GM18867 (cell line): ENCODE data around the gene SH3PXD2A.

Source experiments
- ATAC-seq: cut with Tn5 transposase; IDR thresholded peaks from one replicate; pipeline ENCODE4 v1.9.1; 2021; ENCODE audit warnings: mild to moderate bottlenecking, moderate library complexity; ENCODE audit not compliant: unreplicated experiment

SH3PXD2A gene

DNA sequence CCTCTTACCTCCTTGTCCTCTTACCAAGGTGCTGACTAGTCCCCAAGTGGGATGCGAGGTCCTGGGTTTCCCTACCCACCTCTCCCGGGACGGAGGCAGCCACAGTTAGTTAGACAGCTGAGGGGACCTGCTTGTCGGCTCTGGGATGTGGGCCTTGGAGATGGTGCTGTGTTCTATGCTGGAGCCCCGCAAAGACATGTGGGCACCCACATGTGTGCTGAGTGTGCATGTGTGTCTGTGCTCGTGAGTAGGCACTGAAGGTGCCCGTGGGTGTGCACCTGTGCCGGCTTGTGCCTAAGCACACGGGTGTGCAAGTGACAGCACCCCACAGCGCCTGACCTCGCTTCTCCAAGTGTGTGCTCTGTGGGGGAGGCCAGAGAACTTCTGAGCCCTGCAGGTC lies 299.7 kb downstream of the SH3PXD2A start:
- no peak for ATAC-seq

DNA sequence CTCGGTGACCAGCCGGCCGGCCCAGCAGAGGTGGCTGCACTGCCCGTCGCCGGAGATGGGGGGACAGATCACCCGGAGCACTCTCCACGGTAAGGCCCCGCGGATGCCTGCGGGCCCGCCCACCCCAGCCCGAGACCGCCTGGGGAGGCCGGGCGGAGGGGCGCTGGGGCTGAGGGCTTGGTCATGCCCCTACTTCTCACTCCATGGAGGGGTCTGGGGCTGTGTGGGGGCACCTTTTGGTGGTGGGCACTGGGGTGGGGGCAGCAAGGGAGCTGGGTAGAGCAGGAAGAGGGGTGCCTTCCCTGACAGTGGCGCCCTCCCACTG lies 300.1 kb downstream of the SH3PXD2A start:
- ATAC-seq: no peak

DNA sequence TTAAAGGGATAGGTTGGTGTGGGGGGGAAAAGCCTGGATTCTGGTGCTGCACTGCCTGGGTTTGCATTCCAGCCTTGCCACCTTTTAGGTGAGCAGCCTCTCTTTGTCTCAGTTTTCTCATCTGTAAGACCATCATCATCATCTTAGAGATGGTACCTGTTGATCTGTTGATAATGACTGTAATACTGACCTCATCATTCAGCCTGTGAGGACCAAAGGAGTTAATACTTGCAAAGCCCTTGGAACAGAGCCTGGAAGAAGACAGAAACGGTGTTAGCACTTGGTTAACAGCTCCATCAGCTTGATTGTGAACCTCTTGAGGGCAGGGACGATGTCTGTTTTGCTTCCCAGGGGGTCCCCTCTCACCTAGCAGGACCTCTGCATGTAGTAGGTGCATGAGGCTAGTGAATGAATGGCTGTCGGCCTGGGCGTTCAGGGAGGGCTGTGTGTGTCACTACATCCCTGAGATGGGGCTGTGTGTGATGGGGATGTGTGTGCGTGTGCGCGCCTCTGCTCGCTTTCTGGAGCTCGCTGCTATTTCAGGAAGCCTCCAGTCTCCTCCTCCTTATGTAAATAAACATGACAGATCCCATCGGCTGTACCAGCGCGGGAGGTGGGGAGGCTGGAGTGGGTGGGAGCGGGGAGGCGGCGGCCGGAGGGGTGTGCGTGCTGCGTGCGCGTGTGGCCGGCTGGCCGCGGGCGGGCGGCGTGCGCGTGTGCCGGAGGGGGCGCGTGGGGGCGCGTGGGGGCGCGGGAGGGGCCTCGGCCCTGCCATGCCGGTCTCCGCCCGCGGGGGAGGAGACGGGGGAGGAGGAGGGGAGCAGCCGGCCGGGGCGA lies 300.7 kb downstream of the SH3PXD2A start:
- no peak for ATAC-seq

DNA sequence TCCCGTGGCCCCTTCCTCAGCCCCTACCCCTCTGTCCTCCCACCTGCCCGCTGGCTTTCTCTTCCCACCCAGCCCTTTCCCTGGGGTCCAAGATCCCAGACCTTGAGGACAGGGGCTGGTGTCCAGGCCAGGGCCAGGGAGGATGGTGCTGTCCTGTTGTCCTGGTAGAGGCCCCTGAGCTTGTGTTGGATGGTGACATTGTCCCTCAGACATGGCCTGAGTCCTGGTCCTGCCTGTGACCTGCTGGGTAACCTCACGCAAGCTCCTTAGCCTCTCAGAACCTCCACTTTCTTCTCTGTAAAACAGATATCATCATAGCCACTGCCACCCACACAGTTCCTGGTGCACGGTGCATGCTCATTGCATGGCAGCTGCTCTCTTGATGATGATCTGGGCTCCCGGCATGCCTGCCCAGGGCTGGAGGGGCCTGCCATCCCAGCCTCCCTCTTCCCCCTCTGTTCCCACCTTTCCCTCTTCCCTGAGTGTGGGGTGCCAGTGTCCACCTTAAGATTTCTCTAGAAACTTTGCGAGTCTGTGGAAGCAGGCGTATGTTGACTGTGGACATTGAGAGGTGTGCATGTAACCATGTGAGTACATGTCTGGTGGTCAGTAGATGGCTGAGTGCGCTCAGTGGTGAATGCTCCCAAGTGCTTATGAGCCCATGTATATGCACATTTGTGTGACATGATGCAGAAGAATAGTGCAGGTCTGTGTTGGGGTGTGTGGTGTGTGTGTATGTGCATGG lies 301.5 kb downstream of the SH3PXD2A start:
- ATAC-seq: no peak

DNA sequence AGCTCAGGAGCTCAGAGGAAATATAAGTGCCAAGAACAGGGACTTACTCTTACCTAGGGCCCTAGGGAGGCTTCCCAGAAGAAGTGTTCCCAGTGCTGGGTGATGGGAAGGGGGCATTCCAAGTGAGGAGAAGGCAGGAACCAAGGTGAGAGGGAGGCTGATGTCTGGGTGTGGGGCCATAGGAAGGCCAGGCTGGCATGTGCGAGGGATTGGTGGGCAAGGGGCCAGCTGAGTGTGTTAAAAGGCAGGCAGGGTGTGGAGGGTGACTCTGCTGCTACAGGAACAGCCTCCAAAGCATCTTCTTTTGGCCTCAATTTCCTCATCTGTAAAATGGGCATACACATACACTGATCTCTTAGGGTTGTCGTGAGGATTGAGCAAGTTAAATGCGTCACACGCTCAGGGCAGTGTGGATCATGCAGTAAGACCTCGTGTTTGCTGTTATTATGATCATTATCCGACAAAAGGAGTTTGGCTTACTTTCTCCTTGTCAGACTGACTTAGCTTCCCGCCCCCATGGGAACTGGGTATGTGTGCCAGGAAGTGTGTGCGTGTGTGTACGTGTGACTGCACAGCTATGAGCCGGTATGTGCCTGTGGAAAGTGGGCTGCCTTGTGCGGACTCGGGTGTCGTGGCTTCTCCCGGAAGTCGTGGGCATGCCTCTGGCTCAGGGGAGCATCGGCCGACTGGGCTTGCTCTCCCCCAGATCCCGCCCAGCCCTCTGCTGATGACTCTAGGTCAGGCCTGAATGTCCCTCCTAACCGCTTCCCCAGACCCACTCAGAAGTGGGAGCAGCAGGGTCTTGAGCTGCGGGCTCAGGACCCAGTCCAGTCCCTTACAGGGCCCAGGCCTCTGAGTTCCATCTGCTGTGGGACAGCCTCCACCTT lies 302.3 kb downstream of the SH3PXD2A start:
- ATAC-seq: no peak

DNA sequence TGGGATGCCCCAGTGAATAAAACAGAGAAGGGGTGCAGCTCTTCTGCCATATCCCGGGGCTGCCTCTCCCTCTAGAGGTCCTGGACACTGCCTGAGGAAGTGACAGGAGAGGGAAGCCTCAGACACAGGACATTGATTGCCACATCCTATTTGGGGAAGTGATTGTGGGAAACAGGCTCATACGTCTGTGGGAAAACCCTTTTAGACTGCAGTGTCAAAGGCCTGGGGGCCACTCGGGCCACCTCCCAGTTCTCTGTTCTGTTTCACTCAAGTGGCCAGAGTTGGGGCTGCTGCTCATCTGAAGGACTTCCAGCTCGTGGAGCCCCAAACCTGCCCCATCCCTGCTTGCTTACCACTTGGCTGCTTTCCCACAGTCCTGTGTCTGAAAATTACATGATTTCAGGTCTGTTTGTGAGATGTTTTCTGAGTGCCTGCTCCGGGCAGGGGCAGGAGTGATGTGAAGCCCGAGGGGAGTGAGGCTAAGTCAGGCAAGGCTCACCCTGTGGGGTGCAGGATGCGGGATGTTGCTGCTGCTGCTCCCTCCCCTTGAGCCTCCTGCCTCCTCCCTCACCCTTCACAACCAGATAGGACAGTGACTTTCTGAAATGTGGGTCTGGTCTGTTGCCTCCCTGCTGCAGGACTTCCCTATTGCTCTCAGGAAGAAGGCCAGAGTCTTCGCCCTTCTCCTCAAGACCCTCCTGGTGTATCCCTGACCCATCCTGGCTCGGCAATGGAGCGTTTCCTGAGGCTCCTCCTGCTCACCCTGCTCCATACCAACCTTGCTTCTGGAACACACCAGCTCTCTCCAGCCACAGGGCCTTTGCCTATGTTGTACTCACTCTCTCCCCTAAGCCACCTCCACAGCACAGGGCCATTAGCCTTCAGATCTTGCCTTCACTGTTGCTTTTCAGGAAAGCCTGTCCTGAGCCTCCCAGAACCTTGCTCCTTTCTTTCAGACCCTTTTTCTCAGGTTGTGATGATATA lies 303.5 kb downstream of the SH3PXD2A start:
- no peak for ATAC-seq

DNA sequence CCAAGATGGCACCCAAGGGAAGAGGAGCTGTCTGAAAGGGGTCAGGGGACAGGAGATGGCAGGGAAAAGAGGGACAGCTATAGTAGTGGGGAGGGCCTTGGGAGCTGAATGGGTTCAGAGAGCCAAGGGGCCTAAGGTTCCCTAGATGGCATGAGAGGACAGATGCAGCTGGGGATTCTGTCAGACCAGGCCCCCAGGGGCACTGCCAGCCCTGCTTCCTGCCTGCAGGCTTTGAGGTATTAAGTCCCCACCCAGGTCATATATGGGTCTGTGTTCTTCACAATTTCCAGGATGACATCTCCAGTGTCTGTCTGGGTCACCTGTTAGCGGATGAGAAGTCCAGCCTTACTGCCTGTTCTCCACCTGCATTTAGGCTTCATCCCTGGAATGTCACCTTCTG lies 305.1 kb downstream of the SH3PXD2A start:
- ATAC-seq: no peak

DNA sequence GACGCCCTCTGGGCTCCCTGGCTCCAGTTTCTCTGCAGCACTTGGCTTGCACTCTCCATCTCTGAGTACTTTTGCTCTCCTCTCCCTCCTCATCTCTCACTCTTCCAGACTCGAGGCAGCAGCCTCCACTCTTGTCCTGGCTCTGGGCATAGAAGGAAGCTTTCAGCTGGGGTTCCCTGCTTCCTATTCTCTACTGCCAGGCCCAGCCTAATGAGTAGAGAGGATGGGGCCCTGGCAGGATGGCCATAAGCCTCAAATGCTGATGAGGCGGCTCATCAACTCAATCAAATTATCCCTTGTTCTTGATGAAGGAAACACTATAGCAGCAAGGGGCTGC lies 306.1 kb downstream of the SH3PXD2A start:
- no peak for ATAC-seq

DNA sequence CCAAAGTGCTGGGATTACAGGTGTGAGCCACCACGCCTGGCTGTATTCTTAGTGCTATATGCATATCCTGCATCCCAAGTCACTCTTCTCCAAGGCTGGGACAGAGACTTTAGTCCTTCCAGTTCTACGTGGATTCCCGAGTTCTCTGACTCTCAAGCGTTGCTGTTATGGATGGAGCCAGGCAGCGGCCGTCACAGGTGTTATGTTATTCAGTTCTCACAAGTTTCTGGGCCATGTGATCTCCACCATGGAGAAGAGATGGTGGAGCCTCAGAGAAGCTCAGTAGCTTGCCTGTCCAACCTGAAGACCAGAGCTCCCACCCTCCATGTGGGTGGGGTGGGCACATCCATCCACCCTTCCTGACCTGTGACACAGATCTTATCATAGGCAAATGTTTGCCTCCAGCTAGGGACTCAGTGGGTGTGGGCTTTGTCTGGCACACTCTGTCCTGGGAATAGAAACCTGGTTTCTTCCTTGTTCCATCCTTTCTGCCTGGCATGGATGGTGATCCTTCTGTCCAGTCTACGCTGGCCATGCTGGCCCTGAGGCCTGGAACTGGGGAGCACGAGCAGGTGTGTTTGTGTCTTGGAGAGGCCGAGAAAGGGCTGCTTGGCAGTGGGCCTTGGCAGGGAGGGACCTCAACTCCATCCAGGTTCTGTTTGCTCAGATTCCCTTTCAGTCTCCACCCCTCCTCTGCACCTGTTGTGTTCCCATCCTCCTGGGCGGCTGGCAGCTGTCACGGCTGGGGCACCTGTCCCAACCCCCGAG lies 306.6 kb downstream of the SH3PXD2A start:
- ATAC-seq: no peak

DNA sequence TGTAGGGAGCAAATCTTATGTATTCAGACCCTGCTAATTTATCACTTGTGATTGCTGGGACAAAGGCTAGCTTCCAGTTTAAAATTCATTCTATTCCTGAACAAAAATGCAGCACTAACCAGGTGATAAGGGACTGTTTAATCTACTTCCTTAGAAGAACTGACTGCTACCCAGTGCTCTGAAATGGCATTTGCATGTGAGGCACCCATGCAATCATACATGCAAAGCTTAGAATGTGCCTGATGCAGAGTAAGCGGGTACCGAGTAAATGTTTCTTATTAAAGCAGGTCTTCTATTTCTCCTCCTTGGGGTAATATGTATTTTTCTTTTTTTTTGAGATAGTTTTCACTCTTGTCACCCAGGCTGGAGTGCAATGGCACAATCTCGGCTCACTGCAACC lies 307.4 kb downstream of the SH3PXD2A start:
- no peak for ATAC-seq

DNA sequence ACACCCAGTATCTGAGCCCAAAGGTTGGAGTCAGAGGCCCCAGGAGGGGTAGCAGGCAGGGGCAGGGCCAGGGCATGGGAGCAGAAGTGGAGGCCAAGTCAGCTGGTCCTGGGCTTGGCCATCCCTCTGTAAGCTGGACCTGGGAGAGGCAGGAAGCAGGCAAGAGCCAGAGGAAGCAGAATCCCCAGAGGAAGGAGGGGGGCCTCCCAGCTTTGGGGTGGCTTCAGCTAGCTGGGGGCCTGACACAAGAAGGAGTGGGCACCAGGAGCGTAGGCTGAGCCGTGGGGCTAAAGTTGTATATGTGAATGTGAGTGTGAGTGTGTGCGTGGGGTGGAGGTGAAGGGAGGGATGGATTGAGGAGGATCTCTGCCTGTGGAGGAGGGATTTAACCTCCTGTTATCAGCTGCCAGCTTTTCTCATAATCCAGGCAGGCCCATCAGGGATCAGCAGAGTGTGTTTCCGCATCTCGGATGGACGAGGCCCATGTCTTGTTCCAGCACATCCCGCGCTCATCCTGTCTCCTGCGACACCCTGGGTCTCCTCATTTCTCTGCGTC lies 307.9 kb downstream of the SH3PXD2A start:
- no peak for ATAC-seq

DNA sequence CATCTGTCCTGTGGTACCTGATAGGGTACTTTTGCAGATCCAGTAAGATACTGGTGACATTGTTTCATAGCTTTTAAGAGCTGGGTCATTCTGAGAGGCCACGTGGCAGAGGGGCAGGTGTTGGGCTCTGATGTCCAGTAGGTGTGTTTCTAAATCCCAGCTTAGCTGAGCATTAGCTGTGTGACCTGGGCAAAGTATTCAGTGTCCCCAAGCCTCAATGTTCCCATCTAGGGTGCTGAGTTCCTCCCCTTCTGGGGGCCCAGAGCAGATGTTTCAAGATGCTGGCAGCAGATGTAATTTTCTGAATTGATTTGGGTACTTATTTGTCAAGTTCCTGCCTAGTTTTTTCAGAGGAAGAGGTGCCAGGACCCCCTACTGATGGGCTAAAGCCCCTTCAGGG lies 309.0 kb downstream of the SH3PXD2A start:
- no peak for ATAC-seq

DNA sequence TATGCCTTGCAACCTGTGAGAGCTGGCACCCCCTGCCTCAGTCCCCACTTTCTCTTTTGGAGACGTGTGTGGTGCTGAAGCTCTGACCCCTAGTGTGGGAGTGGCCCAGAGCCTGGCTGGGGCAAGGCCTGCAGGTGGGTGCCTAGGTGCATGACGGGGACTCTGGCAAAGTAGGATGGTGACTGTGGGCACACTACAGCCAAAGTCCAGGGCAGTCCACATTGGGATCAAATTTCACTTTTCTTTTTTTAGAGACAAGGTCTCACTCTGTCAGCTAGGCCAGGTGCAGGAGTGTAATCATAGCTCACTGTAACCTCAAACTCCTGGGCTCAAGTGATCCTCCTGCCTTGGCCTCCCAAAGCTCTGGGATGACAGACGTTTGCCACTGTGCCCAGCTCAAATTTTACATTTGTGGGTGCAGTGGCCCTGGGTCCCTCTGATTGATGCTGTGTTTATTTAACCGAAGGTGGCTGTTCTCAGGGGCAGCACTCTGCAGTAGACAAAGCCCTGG lies 309.6 kb downstream of the SH3PXD2A start:
- no peak for ATAC-seq

DNA sequence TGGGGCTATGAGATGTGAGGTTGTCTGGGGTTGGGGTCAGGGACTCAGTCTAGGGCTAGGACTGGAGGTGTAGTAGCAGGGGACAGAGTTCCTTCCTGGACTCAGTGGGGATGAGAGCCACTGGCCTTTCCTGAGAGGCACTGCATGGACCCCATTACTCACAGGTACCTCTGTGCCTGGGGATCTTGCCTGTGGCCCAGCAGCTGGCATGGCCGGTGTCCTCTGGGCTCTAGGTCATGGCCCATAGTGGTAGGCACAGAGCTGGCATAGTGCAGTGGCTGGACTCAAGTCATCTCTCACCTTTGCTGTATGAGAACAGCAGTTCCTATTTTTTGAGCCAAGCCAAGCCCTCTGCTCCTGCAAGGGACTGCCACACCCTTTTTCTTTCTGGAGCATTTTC lies 310.0 kb downstream of the SH3PXD2A start:
- no peak for ATAC-seq

DNA sequence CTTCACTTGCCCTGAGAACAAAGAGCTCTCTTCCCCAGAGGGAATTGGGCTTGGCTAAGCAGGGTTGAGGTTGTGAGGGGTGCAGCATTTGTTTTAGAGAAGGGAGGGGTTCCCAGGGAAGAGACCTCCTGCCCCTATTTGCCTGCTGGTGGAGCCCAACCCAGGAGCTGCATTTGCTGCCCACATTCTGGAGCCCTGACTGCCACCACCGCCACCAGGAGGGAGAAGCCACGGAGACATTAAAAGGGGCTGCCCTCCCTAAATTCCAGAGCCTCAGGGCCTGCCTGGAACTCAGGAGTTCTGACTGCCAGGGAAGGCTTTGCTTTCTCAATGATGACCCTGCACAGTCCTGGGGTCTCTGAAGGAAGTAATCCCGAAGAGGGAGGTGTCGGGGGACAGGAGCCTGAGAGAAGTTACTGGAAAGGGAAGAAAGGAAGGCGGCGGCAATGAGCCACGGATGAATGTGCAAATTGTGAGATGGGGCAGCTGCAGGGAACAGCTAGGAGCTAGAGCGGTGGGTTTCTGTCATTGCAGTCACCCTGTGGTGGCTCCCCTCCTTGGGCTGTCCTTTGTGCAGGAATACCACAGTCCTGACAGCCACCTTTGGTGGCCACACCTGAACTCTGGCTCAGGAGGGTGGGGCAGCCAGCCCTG lies 310.6 kb downstream of the SH3PXD2A start:
- no peak for ATAC-seq
